Upper lobe of right lung (tissue), 1 donor: ENCODE data around the gene RPTOR. TPM values are rescaled to one million over a fixed set of nuclear protein-coding genes. Genes with fewer than 3 reads are reported as not detected.
A peak's percentile ranks its signal among the peaks of the same experiment; 100 is the strongest.

Experiments used
- ATAC-seq: fragments of 200-7000 bp; cut with Tn5 transposase; one replicate; pipeline ENCODE4 v1.9.1; 2020; ENCODE audit warnings: mild to moderate bottlenecking, moderate library complexity
- DNase-seq: peaks from one replicate; pipeline ENCODE4 v3.0.0-alpha.2; 2020
- H3K27ac ChIP-seq: fragments of 200-600 bp; one replicate; pipeline ENCODE4 v1.8.0; 2022
- H3K27me3 ChIP-seq: fragments of 200-600 bp; one replicate; pipeline ENCODE4 v1.8.0; 2022; ENCODE audit warnings: mild to moderate bottlenecking
- H3K36me3 ChIP-seq: fragments of 200-600 bp; one replicate; pipeline ENCODE4 v1.8.0; 2022
- H3K4me1 ChIP-seq: fragments of 200-600 bp; one replicate; pipeline ENCODE4 v1.8.0; 2022
- H3K4me3 ChIP-seq: fragments of 200-600 bp; one replicate; pipeline ENCODE4 v1.8.0; 2022; ENCODE audit warnings: mild to moderate bottlenecking
- H3K9me3 ChIP-seq: fragments of 200-600 bp; one replicate; pipeline ENCODE4 v1.8.0; 2022
- intact Hi-C: fragments of 100-400 bp; cut with DNase I; formaldehyde crosslinking; loops from one replicate; pipeline ENCODE4 v1.11.0; 2022
- total RNA-seq: library from RNA; stranded (reverse); fragmentation: NEBNext Ultra II Directional; extraction: Animal tissue kit (Norgen Biotek cat#: 25700); gene quantifications from one replicate; pipeline ENCODE4 v1.2.1, GENCODE V29; 2021
- TF ChIP-seq, protein P1 (sequence below): fragments of 200-600 bp; IDR thresholded peaks from one replicate; pipeline ENCODE4 v1.8.0; 2022; ENCODE audit warnings: antibody characterized with exemption
- donor health status: DM: no; HTN: yes; CAD: no; lungs with severe emphysema.

The RPTOR gene
- total RNA-seq, 1 donor from 2014 or later = 35.4 TPM

DNA sequence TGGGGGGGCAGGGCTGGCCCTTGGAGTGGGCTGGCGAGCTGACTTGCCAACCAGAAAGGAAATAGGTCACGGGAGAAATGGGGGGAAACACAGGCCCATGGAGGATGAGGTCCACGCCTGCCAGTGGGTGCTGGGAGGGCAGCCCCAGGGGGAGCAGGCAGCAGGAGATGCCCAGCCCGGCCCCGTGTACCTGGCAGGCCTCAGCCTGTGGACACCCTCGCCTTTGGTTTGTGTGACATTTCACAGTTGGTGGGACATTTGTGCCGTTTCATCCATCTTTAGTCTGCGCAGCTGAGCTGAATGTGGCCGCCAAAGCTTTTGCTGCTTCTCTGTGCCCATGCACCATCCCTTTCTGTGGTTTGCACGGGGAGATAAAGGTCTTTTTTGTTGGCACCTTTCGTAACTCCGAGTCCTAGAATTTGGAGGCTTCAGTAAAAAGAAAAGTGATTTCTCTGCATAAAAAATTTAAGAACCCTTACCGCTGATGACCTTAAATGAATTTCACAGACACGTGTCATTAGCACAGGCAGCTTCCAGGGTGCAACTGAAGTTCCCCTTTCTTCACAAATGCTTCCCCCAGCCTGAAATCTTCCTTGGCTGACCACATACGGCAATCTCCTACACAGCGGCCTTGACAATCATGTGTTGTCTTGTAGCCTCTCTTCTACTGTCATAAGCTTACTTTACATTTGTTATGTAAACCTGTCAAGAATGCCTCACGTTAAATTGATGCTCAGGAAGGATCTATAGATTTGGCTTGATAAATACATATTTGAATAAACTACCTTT, 193.6 kb downstream of the RPTOR start:
- TF ChIP-seq, protein P1, sequence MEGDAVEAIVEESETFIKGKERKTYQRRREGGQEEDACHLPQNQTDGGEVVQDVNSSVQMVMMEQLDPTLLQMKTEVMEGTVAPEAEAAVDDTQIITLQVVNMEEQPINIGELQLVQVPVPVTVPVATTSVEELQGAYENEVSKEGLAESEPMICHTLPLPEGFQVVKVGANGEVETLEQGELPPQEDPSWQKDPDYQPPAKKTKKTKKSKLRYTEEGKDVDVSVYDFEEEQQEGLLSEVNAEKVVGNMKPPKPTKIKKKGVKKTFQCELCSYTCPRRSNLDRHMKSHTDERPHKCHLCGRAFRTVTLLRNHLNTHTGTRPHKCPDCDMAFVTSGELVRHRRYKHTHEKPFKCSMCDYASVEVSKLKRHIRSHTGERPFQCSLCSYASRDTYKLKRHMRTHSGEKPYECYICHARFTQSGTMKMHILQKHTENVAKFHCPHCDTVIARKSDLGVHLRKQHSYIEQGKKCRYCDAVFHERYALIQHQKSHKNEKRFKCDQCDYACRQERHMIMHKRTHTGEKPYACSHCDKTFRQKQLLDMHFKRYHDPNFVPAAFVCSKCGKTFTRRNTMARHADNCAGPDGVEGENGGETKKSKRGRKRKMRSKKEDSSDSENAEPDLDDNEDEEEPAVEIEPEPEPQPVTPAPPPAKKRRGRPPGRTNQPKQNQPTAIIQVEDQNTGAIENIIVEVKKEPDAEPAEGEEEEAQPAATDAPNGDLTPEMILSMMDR = no peak
- Histone ChIP-seq H3K4me1 (no peaks in the 10 kb centered on the region), H3K9me3 (no peaks in the 10 kb centered on the region), H3K27ac (no peak overlapping the region), H3K4me3 (no peak overlapping the region), H3K36me3 (no peaks in the 10 kb centered on the region), H3K27me3 (no peaks in the 10 kb centered on the region)
- ATAC-seq (peak; percentile 82), DNase-seq (no peak)
- intact Hi-C loops = no loop called here

GRCh38 chr17:80738987-80739730, 194.5 kb downstream of the RPTOR start:
- Histone ChIP-seq H3K27me3 (no peaks in the 10 kb centered on the region), H3K36me3 (no peaks in the 10 kb centered on the region), H3K9me3 (no peaks in the 10 kb centered on the region), H3K4me1 (no peaks in the 10 kb centered on the region), H3K27ac (no peak overlapping the region), H3K4me3 (no peak overlapping the region)
- intact Hi-C loops = no loop called here
- no peak for DNase-seq
- ATAC-seq = no peak
- TF ChIP-seq, protein P1 = no peak

- Histone ChIP-seq H3K4me1 (no peaks in the 10 kb centered on the region), H3K4me3 (no peak overlapping the region), H3K27ac (no peak overlapping the region), H3K27me3 (no peaks in the 10 kb centered on the region), H3K36me3 (no peaks in the 10 kb centered on the region), H3K9me3 (no peaks in the 10 kb centered on the region)
- no peak for DNase-seq
- no peak for ATAC-seq
- intact Hi-C loops = no loop called here
- TF ChIP-seq, protein P1 = no peak
Measured at GRCh38 chr17:80740141-80740540, 195.5 kb downstream of the RPTOR start.

GRCh38 chr17:80742091-80742490, 197.5 kb downstream of the RPTOR start:
- TF ChIP-seq, protein P1 = no peak
- no peak overlapping the region for H3K27ac ChIP-seq
- H3K9me3 ChIP-seq = no peaks in the 10 kb centered on the region
- DNase-seq (no peak), ATAC-seq (no peak)
- intact Hi-C loops = no loop called here
- H3K36me3 ChIP-seq = no peaks in the 10 kb centered on the region
- no peaks in the 10 kb centered on the region for H3K27me3 ChIP-seq
- no peak overlapping the region for H3K4me3 ChIP-seq
- no peaks in the 10 kb centered on the region for H3K4me1 ChIP-seq

DNA sequence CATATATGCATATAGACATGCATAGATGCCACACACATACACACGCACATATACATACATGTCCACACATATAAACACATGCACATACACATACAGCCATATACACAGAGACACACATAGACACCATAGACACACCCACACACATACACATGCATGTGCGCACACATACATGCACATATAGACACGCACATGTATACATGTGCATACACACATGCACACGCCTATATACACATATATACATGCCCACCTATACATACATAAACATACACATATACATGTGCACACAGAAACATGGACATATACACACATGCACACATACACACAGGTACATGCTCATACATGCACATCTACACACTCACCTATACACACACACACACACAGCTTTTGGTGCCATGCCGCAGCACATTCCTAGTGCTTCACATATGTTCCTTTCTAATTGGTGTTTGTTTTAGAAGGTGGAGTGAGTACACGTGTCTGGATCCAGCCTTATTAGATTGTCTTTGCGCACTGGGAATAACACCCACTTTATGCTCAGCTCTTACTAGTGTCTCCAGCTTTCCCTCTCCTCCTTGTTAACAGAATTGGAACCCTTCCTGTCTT, 198.0 kb downstream of the RPTOR start:
- Histone ChIP-seq H3K27me3 (no peaks in the 10 kb centered on the region), H3K4me1 (no peaks in the 10 kb centered on the region), H3K36me3 (no peaks in the 10 kb centered on the region), H3K4me3 (no peak overlapping the region), H3K27ac (no peak overlapping the region), H3K9me3 (no peaks in the 10 kb centered on the region)
- TF ChIP-seq, protein P1 = no peak
- intact Hi-C loops = no loop called here
- ATAC-seq (no peak), DNase-seq (no peak)
